HG03175 (cell line): ENCODE data around the gene SOS2.
A peak's percentile ranks its signal among the peaks of the same experiment; 100 is the strongest.

Experiments used
- ATAC-seq: cut with Tn5 transposase; IDR thresholded peaks from one replicate; pipeline ENCODE4 v1.9.1; 2021; ENCODE audit warnings: mild to moderate bottlenecking, moderate library complexity; ENCODE audit not compliant: unreplicated experiment

The SOS2 gene

DNA sequence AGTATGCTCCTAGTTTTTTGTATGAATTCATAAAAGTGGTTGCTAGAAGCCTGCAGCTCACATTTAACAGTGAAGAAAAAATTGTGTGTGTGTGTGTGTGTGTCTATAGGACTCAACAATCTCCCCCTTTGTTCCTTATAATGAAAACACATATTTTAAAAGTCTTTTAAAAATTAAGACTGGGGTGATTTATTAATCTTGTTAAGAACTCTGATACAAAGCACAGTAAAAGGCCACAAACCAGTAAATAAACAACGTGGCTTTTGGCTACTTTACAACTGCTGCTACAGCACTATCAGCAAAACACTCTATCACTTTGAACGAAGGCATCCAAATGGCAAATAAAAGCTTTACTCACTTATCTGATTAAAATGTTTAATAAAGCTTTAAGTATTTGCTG lies 114.4 kb downstream of the SOS2 start:
- ATAC-seq = no peak

DNA sequence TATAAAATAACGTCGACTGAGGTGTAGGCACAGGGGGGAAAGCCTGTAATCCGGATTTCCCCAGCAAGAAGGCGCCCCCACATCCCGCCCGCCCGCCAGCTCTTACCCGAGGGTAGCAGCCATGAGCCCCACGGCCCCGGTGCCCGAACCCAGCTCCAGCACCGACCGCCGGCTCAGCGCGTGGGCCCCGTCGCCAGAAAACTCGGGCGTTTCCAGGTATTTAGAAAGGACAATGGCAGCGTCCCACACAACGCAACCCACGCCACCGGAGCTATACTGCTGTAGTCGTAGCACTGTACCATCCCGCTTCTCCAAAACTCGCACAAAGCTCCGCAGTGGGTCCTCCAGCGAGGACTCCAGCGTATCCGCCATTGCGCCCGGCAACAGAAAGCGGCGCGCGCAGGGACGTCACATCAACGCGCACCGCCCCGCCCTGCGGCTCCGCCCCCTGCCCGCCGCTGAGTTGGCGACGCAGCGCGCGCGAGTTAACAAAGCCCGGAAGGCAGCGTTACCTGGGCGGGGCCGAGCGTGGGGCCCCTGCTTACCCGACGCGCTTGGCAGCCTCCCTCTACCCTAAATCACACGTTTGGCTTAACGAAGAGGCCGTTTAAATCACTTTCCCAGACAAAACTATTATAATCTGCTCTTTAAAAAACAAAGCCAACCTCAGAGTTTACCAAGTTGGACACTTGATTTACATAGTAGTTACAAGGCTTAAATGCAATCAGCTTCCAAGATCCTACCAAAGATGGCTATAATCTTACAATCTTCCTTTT lies 115.0 kb downstream of the SOS2 start, which contains the start of gene VCPKMT:
Gene VCPKMT, minus strand, starts transcription at position 392 of the 776 bp plus-strand sequence. Its CDS starts 20 bp downstream, at position 372.
- peak; percentile 98 for ATAC-seq

DNA sequence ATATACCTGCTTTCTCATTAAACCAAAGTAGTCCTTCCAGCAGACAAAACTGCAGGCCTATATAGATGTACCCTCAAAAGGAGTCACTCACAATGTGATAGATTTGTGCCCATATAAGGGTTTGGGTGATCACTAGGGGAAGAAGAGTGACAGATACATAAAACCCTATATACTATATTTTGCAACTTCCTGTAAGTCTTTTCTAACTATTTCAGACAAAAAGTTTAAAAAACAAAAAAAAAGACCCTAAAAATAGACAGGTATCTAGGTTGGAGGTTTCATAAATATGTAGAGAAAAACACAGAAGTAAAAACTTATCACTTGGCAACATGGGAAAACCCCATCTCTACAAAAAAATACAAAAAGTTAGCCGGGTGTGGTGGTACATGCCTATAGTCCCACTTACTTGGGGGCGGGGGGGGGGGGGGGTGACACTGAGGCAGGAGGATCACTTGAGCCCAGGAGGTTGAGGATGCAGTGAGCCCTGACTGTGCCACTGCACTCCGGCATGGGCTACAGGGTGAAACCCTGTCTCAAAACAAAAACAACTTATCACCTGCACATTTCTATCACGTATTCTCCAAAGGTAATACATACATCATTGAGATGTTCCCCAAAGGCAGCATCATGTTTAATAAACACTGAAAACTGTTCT lies 117.9 kb downstream of the SOS2 start:
- ATAC-seq = no peak

DNA sequence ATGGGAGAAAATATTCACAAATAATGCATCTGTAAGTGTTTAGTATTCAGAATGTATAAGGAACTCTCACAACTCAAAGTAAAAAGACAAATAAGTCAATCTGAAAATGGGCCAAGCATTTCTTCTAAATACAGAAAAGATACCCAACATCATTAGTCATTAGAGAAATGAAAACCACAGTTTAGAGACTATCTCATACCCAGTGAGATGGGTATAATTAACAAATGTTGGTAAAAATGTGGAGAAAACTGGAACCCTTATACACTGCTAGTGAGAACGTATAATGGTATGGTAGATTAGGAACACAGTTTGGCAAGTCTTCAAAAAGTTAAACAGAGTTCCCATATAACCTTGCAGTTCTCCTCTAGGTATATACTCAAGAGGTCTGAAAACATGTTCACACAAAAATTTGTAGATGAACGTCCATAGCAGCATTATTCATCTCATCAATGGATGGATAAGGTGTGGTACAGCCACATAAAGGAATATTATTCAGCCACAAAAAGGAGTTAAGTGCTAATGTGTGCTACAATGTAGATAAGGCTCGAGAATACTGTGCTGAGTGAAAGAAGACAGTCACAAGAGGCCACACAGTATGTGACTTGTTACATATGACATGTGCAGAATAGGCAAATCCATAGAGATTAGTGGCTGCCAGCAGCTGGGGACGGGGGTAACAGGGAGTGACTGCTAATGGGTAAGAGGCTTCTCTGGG lies 120.9 kb downstream of the SOS2 start:
- no peak for ATAC-seq

DNA sequence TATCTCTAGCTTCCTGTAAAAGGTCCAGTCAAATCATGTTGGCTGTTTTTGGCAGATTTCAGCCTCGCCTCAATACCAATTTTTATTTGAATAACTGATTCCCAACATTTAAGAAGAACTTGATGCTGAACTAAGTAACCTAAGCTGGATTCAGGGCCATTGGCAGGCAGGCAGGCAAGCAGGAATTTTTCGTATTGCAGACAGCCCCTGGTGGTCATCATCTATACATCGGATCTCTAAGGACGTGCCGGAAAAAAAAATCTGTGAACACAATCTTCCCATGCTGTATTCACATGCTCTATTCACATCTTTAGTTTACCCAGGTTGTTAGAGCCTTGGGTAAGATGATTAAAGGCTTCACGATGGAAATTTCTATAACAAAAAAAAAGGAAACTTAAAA lies 122.0 kb downstream of the SOS2 start:
- ATAC-seq = no peak

DNA sequence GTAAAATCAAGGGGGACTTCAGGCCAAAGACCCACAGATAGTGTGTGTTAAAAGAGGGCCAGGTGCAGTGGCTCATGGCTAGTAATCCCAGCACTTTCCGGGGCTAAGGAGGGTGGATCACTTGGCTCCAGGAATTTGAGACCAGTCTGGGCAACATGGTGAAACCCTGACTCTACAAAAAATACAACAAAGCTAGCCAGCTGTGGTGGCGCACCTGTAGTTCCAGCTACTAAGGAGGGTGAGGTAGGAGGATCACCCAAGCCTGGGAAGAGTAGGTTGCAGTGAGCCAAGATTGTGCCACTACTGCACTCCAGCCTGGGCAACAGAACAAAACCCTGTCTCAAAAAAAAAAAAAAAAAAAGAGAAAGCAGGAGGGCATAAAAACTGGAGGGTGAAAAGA lies 123.5 kb downstream of the SOS2 start:
- no peak for ATAC-seq

DNA sequence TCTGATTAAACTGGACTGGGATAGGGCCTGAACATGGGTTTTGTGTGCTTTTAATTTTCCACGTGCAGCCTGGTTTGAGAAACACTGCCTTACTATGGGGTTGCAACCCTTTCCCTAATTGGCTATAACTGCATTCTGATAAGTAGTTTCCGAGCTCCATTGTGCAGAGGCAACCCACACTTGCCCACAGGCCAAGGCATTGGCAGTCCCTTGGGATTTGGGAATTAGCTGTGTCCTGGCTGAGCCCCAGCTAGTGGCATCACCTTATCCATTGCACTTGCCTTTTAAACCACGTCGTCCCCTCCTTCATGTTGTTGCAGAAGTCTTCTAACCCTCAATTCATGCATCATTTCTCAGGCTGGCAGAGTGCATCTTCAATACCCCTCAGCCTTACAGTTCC lies 125.2 kb downstream of the SOS2 start:
- no peak for ATAC-seq

DNA sequence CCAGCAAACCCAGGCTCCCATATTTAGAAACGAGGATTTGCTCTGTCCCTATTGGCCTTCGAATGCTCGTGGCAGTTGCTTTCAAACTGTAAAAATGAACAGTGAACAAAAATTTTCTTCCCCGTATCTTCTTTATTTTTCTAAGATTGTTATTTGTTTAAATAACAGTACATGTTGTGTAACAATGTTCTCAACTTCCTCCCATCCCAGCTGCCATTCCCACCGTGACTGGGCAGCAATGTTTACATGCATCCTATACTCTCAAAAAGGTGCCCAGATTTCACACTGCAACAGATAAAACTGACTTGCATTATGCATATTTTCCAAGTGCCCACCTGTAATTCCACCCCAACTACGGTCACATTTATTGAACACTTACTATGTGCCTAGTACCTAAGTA lies 127.8 kb downstream of the SOS2 start:
- ATAC-seq = no peak

DNA sequence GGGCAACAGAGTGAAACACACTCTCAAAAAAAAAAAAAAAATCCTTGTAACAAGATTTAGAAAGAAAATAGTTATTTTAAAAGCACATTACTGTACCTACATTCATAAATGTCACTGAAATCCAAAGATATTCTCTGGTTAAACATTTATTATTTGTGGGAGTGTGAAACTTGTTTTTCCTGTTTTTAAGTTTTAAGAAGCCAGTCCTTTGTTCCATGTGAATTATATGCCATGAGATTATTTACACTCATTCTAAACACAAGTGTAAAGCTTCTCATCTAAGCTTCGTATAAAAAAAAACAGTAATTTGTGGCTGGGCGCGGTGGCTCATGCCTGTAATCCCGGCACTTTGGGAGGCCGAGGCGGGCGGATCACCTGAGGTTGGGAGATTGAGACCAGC lies 130.0 kb downstream of the SOS2 start:
- ATAC-seq = no peak

DNA sequence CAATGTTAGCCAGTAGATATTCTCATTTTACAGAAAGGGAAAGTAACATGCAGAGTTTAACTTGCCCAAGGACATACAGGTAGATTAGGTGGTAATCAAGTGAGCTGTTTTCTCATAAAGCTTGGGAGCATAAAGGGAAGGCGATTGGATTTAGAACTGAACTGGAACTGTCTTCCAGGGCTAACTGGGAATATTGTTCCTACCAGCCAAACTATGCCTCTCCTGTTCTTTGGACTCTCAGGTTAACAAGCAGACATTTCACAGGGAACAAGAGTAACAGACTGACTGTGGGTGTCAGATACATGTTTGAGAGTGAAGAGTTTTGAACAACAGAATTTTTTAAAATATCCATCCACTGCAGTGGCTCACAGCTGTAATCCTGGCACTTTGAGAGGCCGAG lies 130.6 kb downstream of the SOS2 start:
- ATAC-seq = no peak

DNA sequence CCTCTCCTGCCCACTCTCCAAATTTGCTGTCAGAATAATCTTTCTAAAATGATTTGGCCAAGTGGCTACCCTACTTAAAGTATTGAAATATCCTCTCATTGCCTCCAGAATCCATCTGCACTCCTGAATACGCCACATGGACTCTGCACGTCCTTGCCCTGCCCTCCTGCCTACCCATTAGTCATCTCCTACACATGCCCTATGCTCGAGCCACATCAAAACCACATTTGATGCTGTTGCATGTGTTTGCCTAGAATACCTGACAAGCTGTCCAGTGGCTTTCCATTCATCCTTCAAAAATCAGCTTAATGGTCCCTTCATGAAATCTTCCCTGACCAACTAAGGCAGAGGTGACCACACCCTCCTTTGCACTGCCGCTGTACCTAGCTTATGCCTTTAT lies 132.0 kb downstream of the SOS2 start:
- ATAC-seq = no peak

DNA sequence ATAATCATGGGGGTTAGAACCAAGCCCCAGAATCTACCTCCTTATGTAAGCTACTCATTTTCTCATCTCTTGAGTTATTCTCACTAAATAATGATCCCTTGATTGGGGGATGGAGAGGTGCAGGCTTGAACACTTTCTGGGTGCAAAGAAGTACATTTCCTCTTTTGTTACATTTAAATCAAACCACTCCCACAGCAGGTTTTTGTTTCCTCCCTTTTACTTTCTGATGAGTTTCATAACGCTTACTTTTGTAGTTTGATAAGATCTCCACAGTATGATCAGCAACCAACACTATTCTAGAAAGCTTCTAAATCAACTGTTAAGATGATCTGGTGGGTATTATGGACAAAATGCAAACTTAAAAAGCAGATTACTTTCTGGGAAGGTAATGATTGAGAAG lies 135.5 kb downstream of the SOS2 start:
- ATAC-seq = no peak

DNA sequence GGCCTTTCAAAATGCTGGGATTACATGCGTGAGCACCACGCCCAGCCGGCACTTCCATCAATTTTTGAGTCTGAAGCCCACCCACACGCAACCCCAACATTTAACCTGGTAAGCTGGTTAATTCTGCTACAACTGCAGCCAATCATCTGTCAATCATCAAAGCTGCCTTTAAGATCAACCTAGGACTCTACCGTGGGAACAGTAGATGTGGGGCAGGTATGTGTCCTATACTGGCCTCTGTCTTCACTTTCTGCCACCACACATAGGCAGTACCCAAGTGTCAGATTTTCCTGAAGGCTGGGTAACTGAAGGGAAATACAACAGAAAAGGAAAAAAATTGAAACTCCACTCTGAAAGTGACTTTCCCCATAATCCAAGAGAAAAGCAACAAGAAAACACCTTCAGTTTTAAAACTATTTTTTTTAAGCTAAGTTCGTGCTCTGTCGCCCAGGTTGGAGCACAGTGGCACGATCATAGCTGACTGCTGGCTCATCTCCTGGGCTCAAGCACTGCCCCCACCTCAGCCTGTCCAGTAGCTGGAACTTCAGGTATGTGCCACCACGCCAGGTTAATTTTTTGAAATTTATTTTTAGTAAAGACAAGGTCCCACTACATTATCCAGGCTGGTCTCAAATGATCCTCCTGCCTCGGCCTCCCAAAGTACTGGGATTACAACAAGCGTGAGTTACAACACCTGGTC lies 137.2 kb downstream of the SOS2 start:
- ATAC-seq = no peak

DNA sequence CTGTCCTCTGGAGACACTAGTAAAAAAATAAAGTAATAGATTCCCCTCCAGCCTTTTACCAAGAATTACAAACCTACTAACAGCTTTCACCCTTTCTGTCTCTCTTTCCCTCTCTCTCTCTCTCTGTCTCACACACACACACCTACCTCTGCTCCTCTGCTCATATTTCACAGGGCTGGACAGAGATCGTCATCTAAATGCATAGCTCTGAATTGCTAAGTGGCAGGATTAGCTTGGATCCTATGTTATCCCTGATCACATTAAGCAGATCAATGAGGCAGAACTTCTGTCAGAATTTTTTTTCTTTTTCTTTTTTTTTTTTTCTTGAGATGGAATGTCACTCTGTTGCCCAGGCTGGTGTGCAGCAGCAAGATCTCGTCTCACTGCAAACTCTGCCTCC lies 137.9 kb downstream of the SOS2 start:
- ATAC-seq = no peak

DNA sequence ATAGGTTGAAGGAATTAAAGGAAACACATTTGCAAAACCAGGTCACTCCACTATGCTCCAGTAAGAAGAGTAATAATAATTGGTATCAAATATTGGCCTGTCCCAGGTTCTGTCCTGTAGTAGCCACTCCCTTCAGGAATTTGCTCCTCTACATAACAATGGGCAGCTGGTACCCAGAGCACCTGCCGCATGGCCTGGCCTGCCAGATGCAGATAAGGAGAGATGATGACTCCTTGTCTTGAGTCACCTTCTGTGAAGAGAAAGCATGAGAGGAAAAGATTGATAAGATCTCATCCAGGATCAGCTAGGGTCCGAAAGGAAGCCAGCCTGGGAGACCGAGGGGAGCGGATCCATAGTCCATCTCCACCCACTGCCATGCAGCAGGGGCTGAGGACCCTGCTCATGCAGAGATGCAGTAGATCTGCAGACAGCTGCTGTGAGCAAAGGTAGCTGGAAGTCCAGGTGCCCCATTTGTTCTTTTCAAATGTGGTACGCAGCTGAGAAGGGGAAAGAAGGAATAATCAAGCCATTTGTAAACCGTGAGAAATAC lies 139.3 kb downstream of the SOS2 start:
- ATAC-seq = no peak

DNA sequence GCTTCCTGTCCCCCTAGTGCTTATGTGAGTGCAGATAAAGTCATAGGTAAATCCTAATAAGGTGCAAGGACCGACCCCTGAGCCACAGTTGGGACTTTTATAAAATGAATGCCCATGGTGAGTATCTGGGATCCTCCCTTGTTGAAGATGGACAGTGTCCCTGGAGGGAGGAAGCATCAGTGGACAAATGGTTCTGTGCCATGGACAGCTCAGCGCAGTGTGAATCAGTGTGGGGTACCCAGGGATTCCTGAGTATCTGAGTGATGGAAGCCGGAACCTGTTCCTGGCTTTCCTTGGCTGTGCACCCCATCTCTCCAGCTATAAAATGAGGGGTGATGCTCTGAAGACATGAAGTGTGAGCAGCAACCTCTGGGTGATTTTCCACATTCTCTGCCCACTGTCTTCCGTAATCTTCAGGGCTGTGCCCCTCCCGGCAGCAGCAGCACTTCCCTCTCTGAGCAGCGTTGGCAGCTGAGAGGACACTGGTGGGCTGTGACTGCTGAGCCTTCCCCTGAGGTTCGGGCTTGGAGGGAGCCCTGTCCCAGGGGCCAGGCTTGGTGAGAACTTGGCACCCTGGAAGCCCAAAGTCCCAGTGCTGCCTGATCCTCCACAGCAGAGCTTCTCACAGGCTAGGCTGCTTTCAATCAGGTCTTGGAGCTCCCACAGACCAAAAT lies 140.0 kb downstream of the SOS2 start:
- no peak for ATAC-seq

DNA sequence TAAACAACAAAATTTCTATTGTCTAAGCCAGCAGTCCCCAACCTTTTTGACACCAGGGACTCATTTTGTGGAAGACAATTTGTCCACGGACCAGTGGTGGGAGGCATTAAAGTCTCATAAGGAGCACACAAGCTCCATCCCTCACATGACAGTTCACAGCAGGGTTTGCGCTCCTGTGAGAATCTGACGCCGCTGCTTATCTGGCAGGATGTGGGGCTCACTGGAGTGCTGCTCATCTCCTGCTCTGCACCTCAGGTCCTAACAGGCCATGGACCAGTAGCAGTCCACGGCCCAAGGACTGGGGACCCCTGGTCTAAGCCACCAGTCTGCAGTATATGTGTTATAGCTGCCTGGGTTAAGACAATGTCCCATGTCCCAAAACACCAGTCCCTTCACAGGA lies 142.2 kb downstream of the SOS2 start:
- ATAC-seq = no peak

DNA sequence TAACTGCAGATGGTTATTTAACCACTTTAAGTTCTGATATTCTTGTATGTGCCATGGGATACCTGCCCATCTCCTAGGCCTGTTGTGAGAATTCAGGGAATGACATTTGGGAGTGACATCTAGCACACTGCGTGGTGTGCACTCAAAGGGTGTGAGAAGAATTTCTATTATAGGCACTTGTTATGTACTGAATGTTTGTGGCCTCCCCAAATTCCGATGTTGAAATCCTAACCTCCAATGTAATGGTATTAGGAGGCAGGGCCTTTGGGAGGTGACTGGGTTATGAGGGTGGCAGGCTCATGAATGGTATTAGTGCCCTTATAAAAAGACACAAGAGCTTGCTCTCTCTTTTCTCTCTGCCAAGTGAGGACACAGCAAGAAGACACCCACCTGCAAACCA lies 142.6 kb downstream of the SOS2 start:
- no peak for ATAC-seq

DNA sequence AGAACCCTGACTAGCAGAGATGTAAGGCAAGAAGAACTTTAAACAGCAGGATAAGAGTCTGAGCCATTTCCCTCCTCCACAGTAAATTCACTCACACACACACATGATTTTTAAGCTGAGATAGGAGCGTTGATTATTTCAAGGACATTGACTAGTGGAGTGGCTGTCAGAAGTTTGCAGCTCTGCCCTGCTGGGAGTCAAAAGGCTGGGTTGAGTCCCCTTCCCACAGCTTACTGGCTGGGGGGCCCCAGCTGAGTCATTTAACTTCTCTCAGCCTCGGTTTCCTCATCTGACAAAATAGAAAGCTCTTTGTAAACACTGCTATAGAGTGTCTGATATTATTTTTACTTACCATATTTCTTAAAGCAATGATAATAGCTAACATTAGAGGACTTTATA lies 143.3 kb downstream of the SOS2 start:
- ATAC-seq = no peak

DNA sequence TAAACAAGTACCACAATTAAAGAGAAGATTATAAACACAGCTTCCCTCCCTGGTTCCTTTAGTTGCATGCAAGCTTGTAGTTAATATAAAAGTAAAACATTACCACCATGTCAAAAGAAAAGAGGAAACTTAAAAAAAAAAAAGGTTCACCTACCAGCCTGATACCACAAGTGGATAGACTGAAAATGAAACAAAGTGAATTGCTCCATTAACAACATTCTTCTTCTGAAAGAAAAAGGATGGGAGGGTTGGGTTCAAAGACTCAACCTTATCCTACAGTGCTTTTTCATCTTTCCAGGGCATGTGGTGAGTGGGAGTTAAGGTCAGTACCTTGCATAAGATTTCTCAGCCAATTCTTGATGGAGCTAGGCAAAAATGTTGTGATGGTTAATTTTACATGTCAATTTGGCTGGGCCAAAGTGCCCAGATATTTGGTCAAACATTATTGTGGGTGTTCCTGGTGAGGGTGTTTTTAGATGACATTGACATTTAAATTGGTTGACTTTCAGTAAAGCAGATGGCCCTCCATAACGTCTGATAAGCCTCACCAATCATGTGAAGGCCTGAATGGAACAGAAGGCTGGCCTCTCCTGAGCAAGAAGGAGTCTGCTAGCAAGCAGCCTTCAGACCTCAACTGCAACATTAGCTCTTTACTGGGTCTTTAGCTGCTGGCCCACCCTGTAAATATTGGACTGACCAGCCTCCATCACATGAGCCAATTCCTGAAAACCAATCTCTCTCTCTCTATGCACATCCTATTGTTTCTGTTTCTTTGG lies 143.8 kb downstream of the SOS2 start:
- no peak for ATAC-seq
